ENCODE results near the gene PCGF5. TPM values are rescaled to one million over a fixed set of nuclear protein-coding genes. Genes with fewer than 3 reads are reported as not detected.

The PCGF5 gene
- total RNA-seq, 4 donors from 2014 or later, result 17.3 to 39.3 (median 23.4) TPM

DNA sequence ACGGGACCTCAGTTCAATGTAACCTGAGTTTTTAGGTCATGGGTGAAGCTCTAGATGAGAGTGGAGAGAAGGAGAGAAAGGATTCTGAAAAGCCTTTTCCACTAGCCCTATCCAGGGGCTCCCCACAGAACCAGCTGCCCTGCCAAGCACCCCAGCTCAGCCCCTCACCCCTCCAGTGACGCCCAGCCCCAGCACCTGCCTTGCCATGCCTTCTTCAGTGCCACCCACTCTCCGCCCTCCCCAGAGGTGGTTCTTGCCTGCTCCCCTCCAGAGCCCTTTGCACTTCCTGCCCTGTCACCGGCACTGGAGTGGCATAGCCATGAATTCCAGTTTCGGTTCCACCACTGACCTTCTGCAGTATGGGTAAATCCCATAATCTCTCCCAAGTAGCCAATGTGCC is 70.1 kb downstream of the PCGF5 start:
- Histone ChIP-seq H3K27ac (no peak overlapping the region), H3K9me3 (no peaks in the 10 kb centered on the region), H3K27me3 (no peaks in the 10 kb centered on the region), H3K4me3 (no peak overlapping the region), H3K36me3 (no peaks in the 10 kb centered on the region), H3K4me1 (peaks cover 0 to 19% (median 0%) of the 10 kb centered on the region in 3 donors)
- no peak for DNase-seq
- intact Hi-C loops (cut with DNase I), result no loop called here
- TF ChIP-seq, protein P1, sequence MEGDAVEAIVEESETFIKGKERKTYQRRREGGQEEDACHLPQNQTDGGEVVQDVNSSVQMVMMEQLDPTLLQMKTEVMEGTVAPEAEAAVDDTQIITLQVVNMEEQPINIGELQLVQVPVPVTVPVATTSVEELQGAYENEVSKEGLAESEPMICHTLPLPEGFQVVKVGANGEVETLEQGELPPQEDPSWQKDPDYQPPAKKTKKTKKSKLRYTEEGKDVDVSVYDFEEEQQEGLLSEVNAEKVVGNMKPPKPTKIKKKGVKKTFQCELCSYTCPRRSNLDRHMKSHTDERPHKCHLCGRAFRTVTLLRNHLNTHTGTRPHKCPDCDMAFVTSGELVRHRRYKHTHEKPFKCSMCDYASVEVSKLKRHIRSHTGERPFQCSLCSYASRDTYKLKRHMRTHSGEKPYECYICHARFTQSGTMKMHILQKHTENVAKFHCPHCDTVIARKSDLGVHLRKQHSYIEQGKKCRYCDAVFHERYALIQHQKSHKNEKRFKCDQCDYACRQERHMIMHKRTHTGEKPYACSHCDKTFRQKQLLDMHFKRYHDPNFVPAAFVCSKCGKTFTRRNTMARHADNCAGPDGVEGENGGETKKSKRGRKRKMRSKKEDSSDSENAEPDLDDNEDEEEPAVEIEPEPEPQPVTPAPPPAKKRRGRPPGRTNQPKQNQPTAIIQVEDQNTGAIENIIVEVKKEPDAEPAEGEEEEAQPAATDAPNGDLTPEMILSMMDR (IDR thresholded peaks at IDR 0.05), result no peak
- TF ChIP-seq POLR2A (IDR thresholded peaks at IDR 0.05), result no peak
- WGBS, 2 donors, result 88 to 90% methylated on average over 4 to 5 of the region's 5 CpGs

DNA sequence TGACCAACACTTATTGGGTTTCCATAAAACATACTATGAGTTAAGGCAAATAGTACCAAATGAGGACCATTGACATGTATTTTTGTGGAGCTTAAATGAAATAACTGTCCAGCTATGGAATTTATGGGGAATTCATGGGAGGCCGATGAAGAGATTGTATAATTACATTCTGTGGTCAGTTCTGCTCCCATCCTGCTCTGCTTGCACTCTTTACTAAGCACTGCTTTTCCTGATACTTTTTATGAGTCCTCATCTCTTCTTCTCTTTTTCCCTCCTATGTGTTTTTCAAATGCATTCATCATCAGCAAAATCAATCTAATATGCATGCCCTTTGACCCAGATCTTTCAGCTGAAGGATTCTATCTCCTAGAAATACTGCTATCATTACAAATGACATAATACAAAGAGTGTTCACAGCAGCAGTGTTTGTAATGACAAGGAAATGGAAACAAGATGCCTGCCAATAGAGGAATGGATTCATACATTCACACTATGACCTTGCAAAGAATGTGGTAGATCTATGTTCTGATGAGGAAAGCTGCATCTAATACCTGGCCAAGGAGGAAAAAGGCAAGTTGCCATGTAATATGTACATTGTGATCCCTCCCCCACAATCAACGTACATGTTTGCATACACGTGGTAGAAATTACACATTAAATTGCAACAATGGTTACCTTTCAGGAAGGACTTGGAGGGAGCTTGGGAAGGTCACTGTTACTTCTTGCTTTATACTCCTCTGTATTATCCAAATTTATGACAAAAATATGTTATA is 73.9 kb downstream of the PCGF5 start:
- H3K36me3 ChIP-seq, result no peaks in the 10 kb centered on the region
- H3K27ac ChIP-seq, result no peak overlapping the region
- intact Hi-C loops (cut with DNase I), result no loop called here
- no peak for DNase-seq
- H3K27me3 ChIP-seq, result peaks cover 0 to 2% (median 0%) of the 10 kb centered on the region in 4 donors
- H3K4me3 ChIP-seq, result no peak overlapping the region
- TF ChIP-seq POLR2A (IDR thresholded peaks at IDR 0.05), result no peak
- TF ChIP-seq, protein P1 (IDR thresholded peaks at IDR 0.05), result no peak
- no peaks in the 10 kb centered on the region for H3K9me3 ChIP-seq
- WGBS, 2 donors, result 60 to 65% methylated on average over 3 of the region's 3 CpGs
- H3K4me1 ChIP-seq, result peaks cover 0 to 12% (median 0%) of the 10 kb centered on the region in 3 donors

DNA sequence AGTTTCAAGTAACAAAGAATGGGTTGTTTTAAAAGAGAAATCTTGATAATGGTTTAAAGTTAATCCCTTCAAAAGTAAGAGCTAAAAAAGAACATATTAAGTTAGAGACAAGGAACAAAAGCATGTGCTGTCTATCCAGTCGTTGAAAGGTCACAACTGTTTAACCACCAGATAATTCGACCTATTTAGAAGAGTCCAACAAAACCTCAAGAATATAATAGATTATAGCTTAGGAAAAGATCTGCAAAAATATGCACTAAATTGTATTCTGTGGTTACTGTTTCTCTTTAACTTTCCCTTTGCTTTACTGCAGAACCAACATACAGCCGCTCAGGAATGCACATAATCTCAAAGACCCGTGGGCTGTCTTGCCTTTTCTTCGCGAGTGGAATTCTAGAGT is 74.9 kb downstream of the PCGF5 start:
- no peak for DNase-seq
- no peaks in the 10 kb centered on the region for H3K9me3 ChIP-seq
- H3K4me1 ChIP-seq, result peaks cover 0 to 12% (median 0%) of the 10 kb centered on the region in 3 donors
- no peaks in the 10 kb centered on the region for H3K36me3 ChIP-seq
- intact Hi-C loops (cut with DNase I), result no loop called here
- no peak overlapping the region for H3K27ac ChIP-seq
- no peak overlapping the region for H3K4me3 ChIP-seq
- 74 to 78% methylated on average over 6 of the region's 6 CpGs for WGBS, 2 donors
- peaks cover 0 to 2% (median 0%) of the 10 kb centered on the region in 4 donors for H3K27me3 ChIP-seq
- TF ChIP-seq POLR2A (IDR thresholded peaks at IDR 0.05), result no peak
- TF ChIP-seq, protein P1 (IDR thresholded peaks at IDR 0.05), result no peak

DNA sequence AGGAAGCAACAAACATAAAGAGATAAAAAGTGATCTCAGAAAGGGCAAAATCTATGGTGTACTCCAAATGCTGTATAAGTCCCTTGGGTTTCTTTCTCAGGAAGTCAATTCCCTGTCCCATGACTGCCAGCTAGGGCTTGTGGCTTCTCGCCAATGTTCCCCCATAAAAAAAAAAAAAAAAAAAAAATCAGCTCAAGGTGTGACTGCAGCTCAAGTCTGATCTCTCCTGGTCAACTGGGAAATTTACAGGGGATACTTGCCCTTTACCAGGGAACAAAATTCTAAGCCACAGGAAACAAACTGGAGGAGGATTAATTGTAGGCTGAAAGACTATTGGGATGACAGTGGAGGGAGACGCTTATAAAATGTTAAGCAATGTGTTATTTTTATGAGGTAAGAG is 76.0 kb downstream of the PCGF5 start:
- Histone ChIP-seq H3K27ac (no peak overlapping the region), H3K27me3 (peaks cover 0 to 2% (median 0%) of the 10 kb centered on the region in 4 donors), H3K4me3 (no peak overlapping the region), H3K4me1 (peaks cover 0 to 12% (median 0%) of the 10 kb centered on the region in 3 donors), H3K9me3 (no peaks in the 10 kb centered on the region), H3K36me3 (no peaks in the 10 kb centered on the region)
- intact Hi-C loops (cut with DNase I), result no loop called here
- DNase-seq, result no peak
- TF ChIP-seq, protein P1 (IDR thresholded peaks at IDR 0.05), result no peak
- TF ChIP-seq POLR2A (IDR thresholded peaks at IDR 0.05), result no peak
- WGBS, 2 donors, result 46 to 47% methylated on average over 2 of the region's 2 CpGs

DNA sequence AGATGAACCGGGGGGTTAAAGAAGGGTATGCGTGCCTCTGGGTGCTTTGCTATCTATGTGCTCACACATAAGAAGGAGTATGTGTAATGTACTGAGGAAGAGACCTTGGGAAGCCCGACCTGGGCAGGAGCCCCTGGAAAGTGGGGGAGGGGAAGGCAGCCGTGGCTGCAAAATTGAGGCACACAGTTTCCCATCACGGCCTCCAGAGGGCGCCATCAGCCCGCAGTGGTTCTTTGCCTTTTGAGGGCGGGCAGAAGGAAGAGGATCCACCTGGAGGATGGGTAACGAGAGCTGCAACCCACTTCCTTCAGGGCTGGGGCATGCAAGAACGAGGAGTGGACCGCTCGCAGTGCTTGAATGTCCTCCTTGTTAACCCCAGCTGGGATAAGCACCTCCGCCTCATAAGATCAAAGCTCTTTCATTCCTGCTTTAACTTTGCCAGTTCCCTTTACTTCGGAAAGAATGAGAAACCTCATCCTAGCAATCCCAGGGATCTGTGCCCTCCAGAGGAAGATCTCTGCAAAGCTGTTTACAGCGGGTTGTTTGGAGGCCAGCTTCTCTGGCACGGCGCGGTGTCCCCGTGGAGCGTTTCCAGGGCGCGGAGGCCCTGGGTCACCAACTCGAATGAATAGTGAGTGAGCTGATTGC is 77.9 kb downstream of the PCGF5 start:
- intact Hi-C loops (cut with DNase I), result no loop called here
- peak overlapping the region in 1 of 4 donors; percentile 47 for H3K27ac ChIP-seq

More for the DNA sequence above, 77.9 kb downstream of the PCGF5 start:
- 2 to 4% methylated on average over 6 to 18 of the region's 23 CpGs for WGBS, 2 donors
- Histone ChIP-seq H3K9me3 (no peaks in the 10 kb centered on the region), H3K4me1 (peaks cover 0 to 12% (median 0%) of the 10 kb centered on the region in 3 donors), H3K27me3 (peaks cover 0 to 2% (median 0%) of the 10 kb centered on the region in 4 donors), H3K4me3 (peak overlapping the region; percentile 17 to 59 (median 41)), H3K36me3 (no peaks in the 10 kb centered on the region)
- DNase-seq, result no peak
- no peak for TF ChIP-seq POLR2A (IDR thresholded peaks at IDR 0.05)
- TF ChIP-seq, protein P1 (IDR thresholded peaks at IDR 0.05), result peak; percentile 79 to 97 (median 91)
